ENCODE data around the gene MGAT1. TPM values are rescaled to one million over a fixed set of nuclear protein-coding genes. Genes with fewer than 3 reads are reported as not detected.
"Not testable (repeated sequence)": the region's sequence is repeated elsewhere in the genome, so short reads cannot be mapped to it uniquely, and the experiment has no call there.

MGAT1 gene
- total RNA-seq, 1 experiment from 2014 or later: 104 TPM

GRCh38 chr5:180744253-180744652, 58.4 kb downstream of the MGAT1 start:
- no peaks in the 10 kb centered on the region for H3K79me2 ChIP-seq (ENCODE audit: low read length)
- H2AFZ ChIP-seq (ENCODE audit: low read length): no peak overlapping the region
- no peaks in the 10 kb centered on the region for H3K9me2 ChIP-seq (replicated peaks; ENCODE audit: low read length)
- ChIA-PET POLR2A (ENCODE audit: unreplicated experiment) (no interaction called here), CTCF (no interaction called here)
- no peak overlapping the region for H3K4me2 ChIP-seq (ENCODE audit: low read length)
- no TSS peak for BruUV-seq (replicated peaks)
- no peaks in the 10 kb centered on the region for H3K36me3 ChIP-seq (ENCODE audit: low read depth, low read length)
- H3K27ac ChIP-seq (ENCODE audit: low read length): no peak overlapping the region
- no peaks in the 10 kb centered on the region for H3K4me1 ChIP-seq (ENCODE audit: insufficient read depth, low read length)
- no peaks in the 10 kb centered on the region for H4K20me1 ChIP-seq (ENCODE audit: low read length)
- no peak for TF ChIP-seq EZH2phosphoT487 (IDR thresholded peaks at IDR 0.05; ENCODE audit: borderline replicate concordance, low read length)
- TF ChIP-seq EZH2 (IDR thresholded peaks at IDR 0.05; ENCODE audit: low read length, unreplicated experiment): no peak
- TF ChIP-seq CTCF (conservative IDR thresholded peaks at IDR 0.05; ENCODE audit: low read depth, low read length): no peak
- ATAC-seq: no peak
- no peaks in the 10 kb centered on the region for H3F3A ChIP-seq (ENCODE audit: low read length, unreplicated experiment)
- intact Hi-C loops (cut with micrococcal nuclease): no loop called here
- no peak for DNase-seq
- H3K9ac ChIP-seq (ENCODE audit: low read length): no peak overlapping the region
- H3K4me3 ChIP-seq (ENCODE audit: low read length): no peak overlapping the region
- peaks cover 99% of the 10 kb centered on the region for H3K27me3 ChIP-seq (ENCODE audit: low read length)
- no peaks in the 10 kb centered on the region for H3K9me3 ChIP-seq (ENCODE audit: low read length)

DNA sequence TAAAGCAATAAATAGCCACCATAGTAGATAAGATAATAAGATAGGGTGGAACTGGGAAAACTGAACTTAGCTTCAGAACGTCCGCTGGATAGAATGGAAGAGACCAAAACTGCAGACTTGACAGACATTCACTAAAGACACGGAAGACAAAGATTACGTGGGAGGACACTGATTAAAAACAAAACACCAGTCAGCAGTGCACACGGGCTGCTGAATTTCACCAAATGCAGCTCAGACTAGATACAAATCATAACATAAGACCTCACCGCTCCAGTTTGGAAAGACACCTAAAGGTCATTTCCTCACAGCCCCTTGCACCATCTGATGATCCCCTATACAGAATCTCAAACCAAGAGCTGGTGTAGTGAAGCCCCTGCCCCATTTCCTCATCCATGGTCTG, 59.9 kb downstream of the MGAT1 start:
- Histone ChIP-seq H3K9me3 (ENCODE audit: low read length) (no peaks in the 10 kb centered on the region), H3K27me3 (ENCODE audit: low read length) (peaks cover 96% of the 10 kb centered on the region), H3K27ac (ENCODE audit: low read length) (no peak overlapping the region), H3K9me2 (replicated peaks; ENCODE audit: low read length) (no peaks in the 10 kb centered on the region), H3K4me1 (ENCODE audit: insufficient read depth, low read length) (no peaks in the 10 kb centered on the region), H3K4me2 (ENCODE audit: low read length) (no peak overlapping the region), H3K79me2 (ENCODE audit: low read length) (no peaks in the 10 kb centered on the region), H4K20me1 (ENCODE audit: low read length) (no peaks in the 10 kb centered on the region), H3K4me3 (ENCODE audit: low read length) (no peak overlapping the region), H2AFZ (ENCODE audit: low read length) (no peak overlapping the region), H3K36me3 (ENCODE audit: low read depth, low read length) (no peaks in the 10 kb centered on the region), H3K9ac (ENCODE audit: low read length) (no peak overlapping the region), H3F3A (ENCODE audit: low read length, unreplicated experiment) (no peaks in the 10 kb centered on the region)
- no peak for ATAC-seq
- DNase-seq: no peak
- ChIA-PET CTCF (no interaction called here), POLR2A (ENCODE audit: unreplicated experiment) (no interaction called here)
- intact Hi-C loops (cut with micrococcal nuclease): no loop called here
- BruUV-seq (replicated peaks): no TSS peak
- no peak for TF ChIP-seq EZH2 (IDR thresholded peaks at IDR 0.05; ENCODE audit: low read length, unreplicated experiment)
- no peak for TF ChIP-seq CTCF (conservative IDR thresholded peaks at IDR 0.05; ENCODE audit: low read depth, low read length)
- no peak for TF ChIP-seq EZH2phosphoT487 (IDR thresholded peaks at IDR 0.05; ENCODE audit: borderline replicate concordance, low read length)

DNA sequence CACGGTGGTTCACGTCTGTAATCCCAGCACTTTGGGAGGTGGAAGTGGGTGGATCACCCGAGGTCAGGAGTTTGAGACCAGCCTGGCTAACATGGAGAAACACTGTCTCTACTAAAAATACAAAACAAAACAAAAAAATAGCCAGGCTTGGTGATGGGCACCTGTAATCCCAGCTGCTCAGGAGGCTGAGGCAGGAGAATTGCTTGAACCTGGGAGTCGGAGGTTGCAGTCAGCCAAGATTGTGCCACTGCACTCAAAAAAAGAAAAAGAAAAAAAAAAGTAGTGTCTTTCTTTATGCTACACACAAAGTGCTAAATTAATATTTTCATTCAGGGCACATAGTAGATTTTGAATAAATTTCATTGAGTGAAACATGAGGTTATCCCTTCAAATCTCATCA, 61.7 kb downstream of the MGAT1 start:
- POLR2A ChIA-PET (ENCODE audit: unreplicated experiment); H2AFZ ChIP-seq (ENCODE audit: low read length); BruUV-seq (replicated peaks); H3K9ac ChIP-seq (ENCODE audit: low read length); H3K9me3 ChIP-seq (ENCODE audit: low read length); ATAC-seq; intact Hi-C loops (cut with micrococcal nuclease); H3F3A ChIP-seq (ENCODE audit: low read length, unreplicated experiment); DNase-seq; H3K36me3 ChIP-seq (ENCODE audit: low read depth, low read length); H3K27ac ChIP-seq (ENCODE audit: low read length); H3K79me2 ChIP-seq (ENCODE audit: low read length); CTCF ChIA-PET; H3K4me3 ChIP-seq (ENCODE audit: low read length); H3K9me2 ChIP-seq (replicated peaks; ENCODE audit: low read length); H3K4me2 ChIP-seq (ENCODE audit: low read length); H4K20me1 ChIP-seq (ENCODE audit: low read length); H3K4me1 ChIP-seq (ENCODE audit: insufficient read depth, low read length): not testable (repeated sequence)
- peaks cover 95% of the 10 kb centered on the region for H3K27me3 ChIP-seq (ENCODE audit: low read length)

Measured in PC-3 (cell line).